Posterior cingulate gyrus (tissue), 11 donors: Measurements from ENCODE around the gene CFAP61.

Experiments used
- DNase-seq, 10 donors: peaks; one replicate each; pipeline versions ENCODE4 v3.0.0 to v3.0.0-alpha.2; 2020 to 2021; ENCODE audit warnings: mixed read lengths in 3 of 10
- intact Hi-C: fragments of 100-400 bp; cut with DNase I; formaldehyde crosslinking; loops from one replicate; pipeline ENCODE4 v1.15.1; 2023

Gene CFAP61

GRCh38 chr20:20148779-20149178, 96.4 kb downstream of the CFAP61 start:
- DNase-seq, result no peak
- intact Hi-C loops, result no loop called here

GRCh38 chr20:20150241-20150640, 97.9 kb downstream of the CFAP61 start:
- intact Hi-C loops, result no loop called here
- DNase-seq, result no peak

GRCh38 chr20:20160520-20160919, 108.2 kb downstream of the CFAP61 start:
- no peak for DNase-seq

DNA sequence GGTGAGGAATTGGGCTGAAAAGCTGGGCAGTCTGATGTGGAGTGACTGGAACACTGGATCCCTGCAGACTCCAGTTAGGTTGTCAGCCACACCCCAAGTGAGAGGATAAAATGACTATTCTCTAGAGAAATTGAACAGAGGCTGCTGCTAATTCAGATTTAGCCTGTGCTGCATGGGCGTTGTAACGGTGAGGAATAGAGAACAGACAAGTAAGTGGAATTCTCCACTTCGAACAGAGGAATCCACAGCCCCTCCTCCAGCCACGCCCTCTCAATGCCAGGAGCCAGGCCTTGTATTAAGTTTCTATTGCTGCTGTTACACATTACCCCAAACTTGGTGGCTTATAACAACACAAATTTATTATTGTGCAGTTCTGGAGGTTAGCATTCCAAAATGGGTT, 109.3 kb downstream of the CFAP61 start:
- peak in 1 of 10 donors; percentile 3 for DNase-seq
- intact Hi-C loops, result no loop called here

More at GRCh38 chr20:20160520-20160919, 108.2 kb downstream of the CFAP61 start:
- intact Hi-C loops, result no loop called here

GRCh38 chr20:20167698-20168097, 115.4 kb downstream of the CFAP61 start:
- intact Hi-C loops, result no loop called here

DNA sequence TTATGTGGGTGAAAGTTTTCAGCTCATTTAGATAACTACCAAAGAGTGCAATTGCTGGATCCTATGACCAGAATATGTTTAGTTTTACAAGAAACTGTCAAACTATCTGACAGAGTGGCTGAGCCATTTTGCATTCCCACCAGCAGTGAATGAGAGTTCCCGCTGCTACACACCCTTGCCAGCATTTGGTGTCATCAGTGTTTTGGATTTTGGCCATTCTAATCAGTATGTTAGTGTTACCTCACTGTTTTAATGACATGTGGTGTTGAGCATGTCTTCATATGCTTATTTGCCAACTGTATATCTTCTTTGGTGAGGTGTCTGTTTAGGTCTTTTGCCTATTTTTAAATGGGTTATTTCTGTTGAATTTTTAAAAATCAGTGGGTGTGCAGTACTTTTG, 120.9 kb downstream of the CFAP61 start:
- no peak for DNase-seq
- intact Hi-C loops, result no loop called here

More at GRCh38 chr20:20167698-20168097, 115.4 kb downstream of the CFAP61 start:
- no peak for DNase-seq

- peak in 1 of 10 donors; percentile 76 for DNase-seq
- intact Hi-C loops, result no loop called here
These were observed 121.9 kb downstream of the CFAP61 start for GRCh38 chr20:20174089-20174835.

- intact Hi-C loops, result no loop called here
- DNase-seq, result no peak
These were observed 129.0 kb downstream of the CFAP61 start for GRCh38 chr20:20181322-20181721.

- DNase-seq, result no peak
These were observed 131.8 kb downstream of the CFAP61 start for GRCh38 chr20:20184149-20184548.

DNA sequence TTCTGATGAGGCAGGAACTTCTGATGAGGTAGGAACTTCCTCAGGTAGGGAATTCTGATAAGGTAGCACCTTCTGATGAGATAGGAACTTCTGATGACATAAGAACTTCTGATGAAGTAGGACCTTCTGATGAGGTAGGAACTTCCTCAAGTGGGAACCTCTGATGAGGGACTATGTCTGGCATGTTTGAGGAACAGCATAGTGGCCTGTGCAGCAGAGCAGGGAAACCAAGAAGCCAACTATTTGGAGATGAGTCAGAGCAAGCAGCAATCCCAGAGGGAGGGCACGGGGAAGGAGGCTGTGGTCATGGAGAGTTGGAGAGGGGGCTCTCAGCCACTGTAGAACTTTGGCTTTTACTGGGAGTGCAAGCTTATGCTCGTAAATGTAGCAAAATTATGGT, 132.4 kb downstream of the CFAP61 start:
- DNase-seq, result no peak
- intact Hi-C loops, result no loop called here

More at GRCh38 chr20:20184149-20184548, 131.8 kb downstream of the CFAP61 start:
- intact Hi-C loops, result no loop called here

GRCh38 chr20:20188647-20189046, 136.3 kb downstream of the CFAP61 start:
- DNase-seq, result no peak
- intact Hi-C loops, result no loop called here

GRCh38 chr20:20192366-20192765, 140.0 kb downstream of the CFAP61 start:
- intact Hi-C loops, result no loop called here
- no peak for DNase-seq

GRCh38 chr20:20195021-20195705, 142.8 kb downstream of the CFAP61 start:
- intact Hi-C loops, result no loop called here
- DNase-seq, result no peak

- intact Hi-C loops, result no loop called here
- no peak for DNase-seq
These were observed 144.3 kb downstream of the CFAP61 start for GRCh38 chr20:20196610-20197009.

DNA sequence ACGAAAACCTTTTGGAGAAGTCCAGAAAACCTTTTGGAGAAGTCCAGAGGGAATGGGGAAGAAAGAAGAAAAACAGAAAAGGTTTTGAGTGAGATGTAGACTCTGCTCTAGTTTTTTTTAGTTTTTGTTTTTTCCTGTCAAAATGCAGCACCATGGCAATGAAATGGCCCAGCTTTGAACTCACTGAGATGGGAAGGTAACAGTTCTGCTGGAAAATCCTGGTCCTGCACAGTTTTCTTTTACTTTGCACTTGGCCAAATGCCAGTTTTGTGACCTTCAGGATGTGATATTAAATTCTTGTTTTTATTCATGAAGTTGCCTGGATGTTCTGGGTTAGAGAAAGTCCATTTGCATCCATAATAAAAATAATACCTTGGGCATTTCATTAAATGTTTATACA, 145.7 kb downstream of the CFAP61 start:
- no peak for DNase-seq

DNA sequence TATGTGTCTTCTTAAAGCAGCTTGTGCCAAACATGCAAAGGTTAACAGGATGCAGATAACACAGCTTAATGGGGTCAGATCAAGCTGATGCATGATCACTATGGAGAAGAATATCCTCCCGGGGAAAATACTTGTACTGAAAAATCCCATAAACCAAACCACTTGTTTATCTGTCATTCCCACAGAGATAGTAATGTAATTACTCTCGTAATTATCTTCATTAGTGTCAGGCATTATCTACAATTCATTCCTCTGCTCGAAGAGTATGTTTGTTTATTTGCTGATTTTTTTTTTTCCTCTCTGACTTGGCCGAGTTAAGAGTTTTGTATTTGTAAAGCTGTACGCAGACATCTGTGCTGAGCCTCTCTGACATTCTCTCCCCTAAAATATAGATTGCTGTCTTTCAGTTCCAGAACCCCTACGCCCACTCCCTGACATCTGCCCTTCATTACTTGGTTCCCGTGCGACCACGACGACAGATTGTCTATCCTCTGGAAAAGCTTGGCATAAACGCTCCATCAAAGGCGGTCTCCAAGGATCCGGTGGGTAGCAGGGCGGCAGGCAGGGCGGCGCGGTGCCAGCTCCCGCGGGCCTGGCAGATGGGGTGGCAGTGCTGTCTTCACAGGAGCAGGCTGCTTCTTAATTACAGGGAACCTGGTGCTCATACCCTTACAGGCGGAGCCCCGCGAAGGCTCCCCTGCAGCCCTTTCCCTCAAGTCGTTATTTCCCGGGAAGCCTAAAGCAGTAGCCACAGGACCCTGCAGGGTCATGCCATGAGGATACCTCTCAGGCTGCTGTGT, 147.2 kb downstream of the CFAP61 start:
- intact Hi-C loops, result no loop called here
- peak in 1 of 10 donors; percentile 79 for DNase-seq

More for the DNA sequence above, 145.7 kb downstream of the CFAP61 start:
- intact Hi-C loops, result no loop called here

DNA sequence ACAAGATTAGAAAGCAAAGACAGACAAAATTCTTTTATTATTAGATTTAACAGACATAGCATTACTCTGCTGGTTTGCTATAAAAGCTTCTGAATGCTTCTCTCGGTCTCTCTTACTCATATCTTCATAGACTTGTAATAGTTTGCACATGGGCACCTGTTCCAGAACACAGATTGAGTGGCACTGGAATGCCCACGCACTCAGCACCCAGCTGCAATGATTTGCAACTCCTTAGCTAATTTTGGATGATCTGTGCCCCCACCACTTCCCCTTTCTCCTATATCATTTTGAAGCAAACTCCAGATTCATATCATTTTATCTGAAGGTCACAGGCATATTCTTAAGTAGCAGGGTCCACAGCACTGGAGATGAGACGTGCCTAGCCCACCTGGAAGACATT, 148.8 kb downstream of the CFAP61 start:
- intact Hi-C loops, result no loop called here
- peak in 1 of 10 donors; percentile 57 for DNase-seq

GRCh38 chr20:20201639-20202038, 149.3 kb downstream of the CFAP61 start:
- intact Hi-C loops, result no loop called here

DNA sequence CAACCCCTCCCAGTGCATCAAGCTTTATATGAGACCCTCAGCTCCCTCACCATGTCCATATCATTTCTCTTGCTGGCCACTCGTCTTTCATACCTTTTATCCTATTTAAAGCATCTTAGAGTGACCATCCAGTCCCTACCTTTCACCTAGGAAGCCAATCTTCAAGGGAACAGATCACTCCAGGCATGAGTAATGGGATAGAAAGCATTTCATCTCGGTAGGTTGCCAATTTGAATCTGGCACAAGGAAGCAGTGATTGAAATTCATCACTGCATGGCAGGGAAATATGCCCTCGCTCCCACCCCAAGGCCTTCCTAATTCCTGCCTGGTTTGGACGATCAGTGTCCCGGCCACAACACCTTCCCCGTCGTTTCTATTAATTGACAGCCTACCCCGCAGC, 150.4 kb downstream of the CFAP61 start:
- intact Hi-C loops, result no loop called here
- DNase-seq, result no peak

More at GRCh38 chr20:20201639-20202038, 149.3 kb downstream of the CFAP61 start:
- DNase-seq, result peak in 1 of 10 donors; percentile 59

DNA sequence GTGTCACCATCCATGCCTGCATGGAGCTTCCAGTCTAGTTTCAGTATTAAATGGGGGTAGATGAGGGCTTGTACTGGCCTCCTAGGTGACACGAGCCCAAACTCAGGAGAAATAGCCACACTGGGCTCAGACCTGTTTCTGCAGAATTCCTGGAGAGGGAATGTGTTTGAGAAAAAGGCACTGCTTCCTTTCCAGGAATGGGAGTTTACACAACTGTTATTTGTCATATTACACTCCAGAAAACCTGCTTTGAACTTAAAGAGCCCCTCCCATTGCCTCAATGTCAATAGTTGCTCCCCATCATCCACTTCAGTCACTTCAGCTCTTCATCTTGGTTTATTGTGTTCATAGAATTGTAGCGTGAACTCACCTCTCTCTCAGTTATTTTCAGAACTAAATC, 151.5 kb downstream of the CFAP61 start:
- no peak for DNase-seq
- intact Hi-C loops, result no loop called here

GRCh38 chr20:20204256-20204655, 151.9 kb downstream of the CFAP61 start:
- no peak for DNase-seq
- intact Hi-C loops, result no loop called here
